GM12801 (cell line): ENCODE measurements around the gene ROR1.

Experiments used
- CTCF ChIP-seq: IDR thresholded peaks from one replicate; pipeline ENCODE4 v1.5.1; 2011; ENCODE audit warnings: control low read depth; ENCODE audit not compliant: insufficient read length; ENCODE audit errors: extremely low read depth

Gene ROR1

GRCh38 chr1:63794939-63795378 is 21.1 kb downstream of the ROR1 start:
- TF ChIP-seq CTCF = no peak

- TF ChIP-seq CTCF = no peak
Observed at GRCh38 chr1:63795455-63795854, 21.6 kb downstream of the ROR1 start.

DNA sequence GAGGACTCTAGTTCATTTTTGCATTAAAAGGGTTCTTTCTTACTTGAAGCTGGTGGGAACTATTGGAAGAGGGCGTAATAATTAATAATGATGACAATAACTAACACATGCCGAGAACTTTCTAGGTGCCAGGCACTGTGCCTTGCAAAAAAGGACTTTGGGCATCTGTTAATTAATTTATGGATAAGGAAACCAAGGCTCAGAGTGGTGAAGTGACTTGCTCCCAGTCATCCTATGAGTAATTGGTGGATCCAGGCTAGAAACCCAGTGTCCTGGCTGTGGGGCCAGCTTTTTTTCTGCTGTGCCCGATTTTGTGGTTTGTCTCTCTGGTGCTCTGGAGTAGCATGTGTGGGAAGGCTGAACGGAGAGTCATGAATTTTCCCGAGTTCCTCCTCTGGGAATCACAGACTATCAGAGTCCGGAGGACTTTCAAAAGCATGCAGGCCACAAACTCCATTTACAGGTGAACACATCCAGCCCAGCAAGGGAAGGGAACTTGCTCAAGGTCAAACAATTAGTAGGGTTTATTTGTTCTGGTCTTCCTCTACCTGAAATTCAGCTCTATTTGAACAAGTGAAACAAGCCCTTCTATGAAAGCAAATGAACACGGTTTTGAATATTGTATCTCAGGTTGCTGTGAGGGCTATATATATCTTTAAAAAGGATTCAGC is 23.4 kb downstream of the ROR1 start:
- TF ChIP-seq CTCF = no peak

DNA sequence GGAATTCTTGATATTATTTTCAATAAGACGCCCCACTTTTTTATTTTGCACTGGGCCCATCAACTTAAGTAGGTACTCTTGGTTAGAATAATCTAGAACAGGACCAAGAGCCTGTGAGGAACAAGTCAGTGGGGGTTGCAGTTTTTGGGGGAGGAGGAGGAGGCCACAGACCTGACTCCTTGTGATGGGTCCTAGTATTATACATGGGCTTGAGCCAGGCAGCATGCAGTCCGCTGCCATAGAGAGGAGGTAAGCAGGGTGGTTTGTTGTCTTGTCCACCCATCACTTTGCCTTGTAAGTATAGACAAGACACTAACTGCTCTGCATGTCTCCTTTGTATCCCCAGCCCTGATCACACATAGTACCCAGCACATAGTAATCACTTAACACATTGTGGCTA is 24.5 kb downstream of the ROR1 start:
- no peak for TF ChIP-seq CTCF

- TF ChIP-seq CTCF = no peak
Observed at GRCh38 chr1:63799307-63799706, 25.5 kb downstream of the ROR1 start.

DNA sequence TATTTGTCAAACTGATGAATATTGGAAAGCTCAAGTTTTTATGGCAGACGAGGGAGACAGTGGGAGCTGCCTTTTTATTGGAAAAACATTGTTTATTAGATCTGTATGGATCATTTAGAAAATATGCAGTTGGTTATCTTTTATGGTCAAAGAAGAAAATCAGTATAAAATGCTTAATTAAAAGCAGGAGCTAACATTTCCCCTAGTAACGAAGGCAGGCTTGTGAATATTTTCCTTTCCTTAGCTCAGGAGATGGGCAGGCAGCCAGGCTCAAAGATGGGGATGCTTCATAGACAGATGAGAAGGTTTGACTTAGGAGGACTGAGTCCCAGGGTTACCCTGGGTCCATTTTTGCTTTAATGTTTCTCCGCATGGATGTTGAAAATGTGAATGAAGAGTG is 26.0 kb downstream of the ROR1 start:
- no peak for TF ChIP-seq CTCF

DNA sequence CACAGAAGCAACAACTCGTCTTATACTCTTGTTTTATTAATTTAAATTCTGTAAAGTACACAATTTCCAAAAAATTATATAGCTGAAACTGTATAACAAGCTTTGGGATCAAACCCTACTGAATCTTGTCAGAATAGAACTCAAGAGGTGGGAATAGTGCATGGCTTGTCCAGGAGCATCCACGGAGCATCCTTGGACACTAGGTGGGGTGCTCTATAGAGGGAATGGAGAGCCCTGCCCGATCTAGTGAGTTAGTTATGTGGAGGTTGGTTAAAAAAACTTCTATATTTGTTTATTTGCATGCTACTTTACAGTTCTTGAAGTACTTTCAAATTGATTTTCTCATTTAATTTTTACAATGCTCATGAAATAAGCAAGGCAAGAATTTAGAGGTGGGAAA is 28.3 kb downstream of the ROR1 start:
- TF ChIP-seq CTCF = no peak
